ENCODE measurements around the gene ST6GALNAC5. TPM values are rescaled to one million over a fixed set of nuclear protein-coding genes. Genes with fewer than 3 reads are reported as not detected.

ST6GALNAC5 gene
- polyA plus RNA-seq, 1 experiment = 1.6 TPM

GRCh38 chr1:77100875-77101274 lies 233.6 kb downstream of the ST6GALNAC5 start:
- TF ChIP-seq CTCF (IDR thresholded peaks at IDR 0.05; ENCODE audit: low read depth, low read length) = no peak
- no peak overlapping the region for H3K4me3 ChIP-seq (ENCODE audit: low read depth, low read length)
- no peaks in the 10 kb centered on the region for H3K27me3 ChIP-seq (ENCODE audit: control insufficient read depth, insufficient read depth, low read length)
- ChIA-PET CTCF (interaction anchor here (0.9 kb wide), 1 partner anchor 947 kb away, joined by 3 read pairs; no protein-coding TSS in a partner anchor), POLR2A (no interaction called here)
- H3K9me3 ChIP-seq (ENCODE audit: control insufficient read depth, insufficient read depth, low read length) = no peaks in the 10 kb centered on the region
- DNase-seq (ENCODE audit: low read depth, low spot score) = no peak
- no peak overlapping the region for H3K27ac ChIP-seq (ENCODE audit: low read depth, low read length)

GRCh38 chr1:77103486-77103885 lies 236.2 kb downstream of the ST6GALNAC5 start:
- no peak for TF ChIP-seq CTCF (IDR thresholded peaks at IDR 0.05; ENCODE audit: low read depth, low read length)
- no peaks in the 10 kb centered on the region for H3K27me3 ChIP-seq (ENCODE audit: control insufficient read depth, insufficient read depth, low read length)
- no peak for DNase-seq (ENCODE audit: low read depth, low spot score)
- CTCF ChIA-PET = interaction anchor here (0.6 kb wide), 1 partner anchor 409 kb away, joined by 3 read pairs; no protein-coding TSS in a partner anchor
- no peak overlapping the region for H3K4me3 ChIP-seq (ENCODE audit: low read depth, low read length)
- H3K9me3 ChIP-seq (ENCODE audit: control insufficient read depth, insufficient read depth, low read length) = no peaks in the 10 kb centered on the region
- POLR2A ChIA-PET = interaction anchor here (0.7 kb wide), 1 partner anchor 8 kb away, joined by 8 read pairs; no protein-coding TSS in a partner anchor
- H3K27ac ChIP-seq (ENCODE audit: low read depth, low read length) = no peak overlapping the region

GRCh38 chr1:77104672-77105071 lies 237.4 kb downstream of the ST6GALNAC5 start:
- TF ChIP-seq CTCF (IDR thresholded peaks at IDR 0.05; ENCODE audit: low read depth, low read length) = no peak
- Histone ChIP-seq H3K4me3 (ENCODE audit: low read depth, low read length) (no peak overlapping the region), H3K9me3 (ENCODE audit: control insufficient read depth, insufficient read depth, low read length) (no peaks in the 10 kb centered on the region), H3K27ac (ENCODE audit: low read depth, low read length) (no peak overlapping the region), H3K27me3 (ENCODE audit: control insufficient read depth, insufficient read depth, low read length) (no peaks in the 10 kb centered on the region)
- DNase-seq (ENCODE audit: low read depth, low spot score) = no peak
- POLR2A ChIA-PET = no interaction called here
- CTCF ChIA-PET = no interaction called here

Small RNA genes lying within 50 kb of the gene (small RNA-seq; reads per million reads assigned to genes)
- not detected for gene MIR7156 (ENCODE audit: insufficient read length, low read depth)

Measured in AG04450 (cell line).